Measurements from ENCODE around the gene GALNT17.
A peak's percentile ranks its signal among the peaks of the same experiment; 100 is the strongest.

- no peak for TF ChIP-seq EZH2 (IDR thresholded peaks at IDR 0.05; ENCODE audit: borderline replicate concordance, insufficient read depth, low read length, poor library complexity, severe bottlenecking)
- TF ChIP-seq EP300 (conservative IDR thresholded peaks at IDR 0.05; ENCODE audit: poor library complexity, severe bottlenecking) = peak; percentile 52
Observed at GRCh38 chr7:71555758-71556157, 423.8 kb downstream of the GALNT17 start.

All from neural cell (in vitro differentiated cells).